ENCODE data around the gene UGT1A6. TPM values are rescaled to one million over a fixed set of nuclear protein-coding genes. Genes with fewer than 3 reads are reported as not detected.

UGT1A6 gene
- total and polyA plus RNA-seq, 2 experiments from 2014 or later = not detected

DNA sequence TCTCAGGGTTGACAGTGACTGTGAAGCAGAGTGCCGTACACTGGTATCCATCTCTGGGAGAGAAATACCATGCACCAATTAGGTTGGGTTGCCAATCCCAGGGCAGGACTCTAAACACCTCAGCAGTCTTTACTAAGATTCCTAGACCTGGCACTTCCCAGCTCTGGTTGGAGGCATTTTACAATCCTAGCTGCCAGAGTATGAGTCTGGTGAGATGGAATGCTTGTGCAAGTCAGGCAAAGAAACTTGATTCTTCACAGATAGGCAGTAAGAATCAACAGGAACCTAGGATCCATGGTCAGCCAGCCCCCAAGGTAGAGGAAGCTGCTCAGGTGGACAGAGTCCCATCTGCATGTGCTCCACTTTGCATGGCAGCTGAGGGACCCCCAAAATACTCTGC is 14.0 kb downstream of the UGT1A6 start:
- Histone ChIP-seq H3F3A (ENCODE audit: insufficient read depth) (no peaks in the 10 kb centered on the region), H3K4me2 (ENCODE audit: unreplicated experiment) (no peak overlapping the region), H3K9ac (no peak overlapping the region), H3K4me1 (ENCODE audit: insufficient read depth) (peaks cover 8% of the 10 kb centered on the region; the same call in 1 of the 2 replicates), H2AFZ (no peak overlapping the region), H3K9me3 (ENCODE audit: low read depth) (no peaks in the 10 kb centered on the region), H3K79me2 (ENCODE audit: insufficient read depth) (no peaks in the 10 kb centered on the region), H4K20me1 (ENCODE audit: insufficient read depth) (no peaks in the 10 kb centered on the region), H3K9me2 (ENCODE audit: insufficient read depth) (no peaks in the 10 kb centered on the region), H3K27ac (no peak overlapping the region), H3K27me3 (replicated peaks; ENCODE audit: insufficient read depth) (peaks cover 21% of the 10 kb centered on the region), H3K36me3 (ENCODE audit: low read depth) (no peaks in the 10 kb centered on the region), H3K4me3 (no peak overlapping the region)
- peak; percentile 65 for DNase-seq
- 16 to 26% methylated on average over 1 of the region's 1 CpG for WGBS, 2 experiments (ENCODE audit: low coverage in 1 of 2, low lambda C conversion rate in 2 of 2, missing lambda C conversion rate in 2 of 2)
- in situ Hi-C loops (cut with MboI) = no loop called here
- no peak for TF ChIP-seq EZH2 (IDR thresholded peaks at IDR 0.05; ENCODE audit: insufficient read depth, poor library complexity, severe bottlenecking)
- TF ChIP-seq EZH2phosphoT487 (IDR thresholded peaks at IDR 0.05; ENCODE audit: insufficient read depth, low read depth) = no peak

DNA sequence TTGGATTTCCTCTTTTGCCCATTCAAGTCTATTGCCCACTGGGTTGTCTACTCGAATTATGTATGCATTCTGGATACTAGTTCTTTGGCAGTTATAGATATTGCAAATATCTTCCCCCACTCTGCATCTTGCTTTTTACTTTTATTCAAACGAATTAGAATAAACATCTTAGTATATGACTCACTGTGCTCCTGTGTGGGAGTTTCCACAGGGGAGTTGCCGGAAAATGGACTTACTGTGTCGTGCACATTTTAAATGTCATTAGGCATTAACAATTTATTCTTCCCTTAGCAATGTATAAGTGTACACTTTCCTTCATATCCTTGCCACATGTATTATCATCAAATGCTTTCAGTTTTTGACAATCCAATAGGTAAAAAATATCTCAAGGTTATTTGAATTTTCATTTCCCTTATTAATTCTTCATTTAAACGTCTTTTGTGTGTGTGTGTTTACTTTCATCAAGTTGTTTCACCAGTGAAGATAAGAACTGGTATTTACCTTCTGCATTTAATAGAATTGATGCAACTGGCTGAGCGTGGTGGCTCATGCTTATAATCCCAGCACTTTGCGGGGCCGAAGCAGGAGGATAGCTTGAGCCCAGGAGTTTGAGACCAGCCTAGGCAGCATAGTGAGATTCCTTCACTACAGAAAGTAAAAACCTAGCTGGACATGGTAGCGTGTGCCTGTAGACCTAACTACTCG is 15.4 kb downstream of the UGT1A6 start:
- Histone ChIP-seq H3K4me1 (ENCODE audit: insufficient read depth) (peaks cover 8% of the 10 kb centered on the region; the same call in 1 of the 2 replicates), H3K36me3 (ENCODE audit: low read depth) (no peaks in the 10 kb centered on the region), H3K27me3 (replicated peaks; ENCODE audit: insufficient read depth) (peaks cover 35% of the 10 kb centered on the region), H3K4me3 (no peak overlapping the region), H3K79me2 (ENCODE audit: insufficient read depth) (no peaks in the 10 kb centered on the region), H3K9me3 (ENCODE audit: low read depth) (no peaks in the 10 kb centered on the region), H3K27ac (no peak overlapping the region), H3F3A (ENCODE audit: insufficient read depth) (no peaks in the 10 kb centered on the region), H3K4me2 (ENCODE audit: unreplicated experiment) (no peak overlapping the region), H2AFZ (no peak overlapping the region; the same call in 1 of the 2 replicates), H3K9me2 (ENCODE audit: insufficient read depth) (no peaks in the 10 kb centered on the region), H3K9ac (no peak overlapping the region), H4K20me1 (ENCODE audit: insufficient read depth) (no peaks in the 10 kb centered on the region)
- peak; percentile 50 for DNase-seq
- 45 to 52% methylated on average over 10 of the region's 10 CpGs for WGBS, 2 experiments (ENCODE audit: low coverage in 1 of 2, low lambda C conversion rate in 2 of 2, missing lambda C conversion rate in 2 of 2)
- in situ Hi-C loops (cut with MboI) = no loop called here
- no peak for TF ChIP-seq EZH2 (IDR thresholded peaks at IDR 0.05; ENCODE audit: insufficient read depth, poor library complexity, severe bottlenecking)
- TF ChIP-seq EZH2phosphoT487 (IDR thresholded peaks at IDR 0.05; ENCODE audit: insufficient read depth, low read depth) = no peak

DNA sequence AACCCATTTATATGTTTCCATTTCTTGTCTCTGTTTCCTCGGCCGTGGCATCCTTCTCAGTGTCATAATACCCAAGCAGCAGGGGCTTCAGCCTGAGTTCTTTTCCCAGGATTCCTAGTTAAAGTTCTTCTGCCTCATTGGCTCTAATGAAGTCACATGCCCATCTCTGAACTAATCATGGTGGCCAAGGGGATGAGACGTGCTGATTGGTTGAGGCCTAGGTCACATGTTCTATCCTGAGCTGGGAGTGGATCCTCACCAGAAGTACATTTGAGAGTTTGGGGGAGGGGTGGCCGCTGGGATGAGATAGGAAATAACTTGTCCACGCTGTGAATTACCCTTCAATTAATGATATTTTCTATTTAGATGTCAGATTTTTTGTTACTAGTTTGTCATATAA is 16.3 kb downstream of the UGT1A6 start:
- H2AFZ ChIP-seq = no peak overlapping the region
- H3F3A ChIP-seq (ENCODE audit: insufficient read depth) = no peaks in the 10 kb centered on the region
- H3K9me2 ChIP-seq (ENCODE audit: insufficient read depth) = no peaks in the 10 kb centered on the region
- H3K4me3 ChIP-seq = no peak overlapping the region
- TF ChIP-seq EZH2 (IDR thresholded peaks at IDR 0.05; ENCODE audit: insufficient read depth, poor library complexity, severe bottlenecking) (no peak), EZH2phosphoT487 (IDR thresholded peaks at IDR 0.05; ENCODE audit: insufficient read depth, low read depth) (no peak)
- no peak overlapping the region for H3K9ac ChIP-seq
- 38 to 43% methylated on average over 5 of the region's 5 CpGs for WGBS, 2 experiments (ENCODE audit: low coverage in 1 of 2, low lambda C conversion rate in 2 of 2, missing lambda C conversion rate in 2 of 2)
- no peaks in the 10 kb centered on the region for H3K79me2 ChIP-seq (ENCODE audit: insufficient read depth)
- H3K27ac ChIP-seq = no peak overlapping the region
- no peaks in the 10 kb centered on the region for H3K9me3 ChIP-seq (ENCODE audit: low read depth)
- DNase-seq = no peak
- in situ Hi-C loops (cut with MboI) = no loop called here
- no peak overlapping the region for H3K4me2 ChIP-seq (ENCODE audit: unreplicated experiment)
- peaks cover 39% of the 10 kb centered on the region for H3K27me3 ChIP-seq (replicated peaks; ENCODE audit: insufficient read depth)
- peaks cover 8% of the 10 kb centered on the region; the same call in 1 of the 2 replicates for H3K4me1 ChIP-seq (ENCODE audit: insufficient read depth)
- no peaks in the 10 kb centered on the region for H3K36me3 ChIP-seq (ENCODE audit: low read depth)
- no peaks in the 10 kb centered on the region for H4K20me1 ChIP-seq (ENCODE audit: insufficient read depth)

DNA sequence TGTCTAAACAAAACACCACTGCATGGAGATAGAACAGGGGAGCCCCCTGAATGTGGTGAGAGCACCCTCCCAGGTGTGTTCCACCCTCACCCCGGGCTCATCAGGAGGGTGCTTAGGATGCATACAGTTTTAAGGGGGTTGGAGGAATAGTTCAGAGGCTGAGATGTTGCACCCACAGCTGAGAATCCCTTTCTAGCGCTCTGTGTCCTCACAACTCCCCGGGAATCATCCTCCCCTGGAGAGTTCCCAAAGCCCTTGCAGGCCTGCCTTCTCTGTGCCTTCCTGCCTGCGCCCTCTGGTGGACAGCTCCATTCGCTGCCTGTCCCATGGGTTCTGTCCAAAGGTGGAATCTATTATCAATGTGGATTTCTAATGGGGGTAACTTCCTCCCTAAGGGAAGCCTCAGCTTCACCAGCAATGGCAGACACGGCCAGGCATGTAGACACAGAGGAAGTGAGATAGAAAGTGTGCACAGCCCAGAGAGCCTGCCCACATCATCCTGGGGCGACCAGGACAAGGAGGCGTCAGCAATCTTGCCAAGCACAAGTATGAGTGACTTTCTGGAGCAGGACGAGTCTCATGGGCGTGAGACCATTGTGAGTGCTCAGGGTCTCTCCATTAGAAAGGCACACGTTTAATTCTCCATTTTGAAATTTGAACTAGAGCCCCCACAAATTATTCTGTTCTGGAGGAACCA is 18.8 kb downstream of the UGT1A6 start:
- Histone ChIP-seq H3K9me2 (ENCODE audit: insufficient read depth) (no peaks in the 10 kb centered on the region), H3K9ac (no peak overlapping the region), H4K20me1 (ENCODE audit: insufficient read depth) (no peaks in the 10 kb centered on the region), H3K79me2 (ENCODE audit: insufficient read depth) (no peaks in the 10 kb centered on the region), H3K4me2 (ENCODE audit: unreplicated experiment) (no peak overlapping the region), H3K4me3 (no peak overlapping the region), H3K9me3 (ENCODE audit: low read depth) (no peaks in the 10 kb centered on the region), H3F3A (ENCODE audit: insufficient read depth) (no peaks in the 10 kb centered on the region), H2AFZ (no peak overlapping the region), H3K27me3 (replicated peaks; ENCODE audit: insufficient read depth) (peaks cover 61% of the 10 kb centered on the region), H3K36me3 (ENCODE audit: low read depth) (no peaks in the 10 kb centered on the region), H3K27ac (no peak overlapping the region), H3K4me1 (ENCODE audit: insufficient read depth) (peaks cover 8% of the 10 kb centered on the region; the same call in 1 of the 2 replicates)
- in situ Hi-C loops (cut with MboI) = loop anchor here (10.0 kb wide), 1 partner anchor 257 kb away; no protein-coding TSS in a partner anchor
- TF ChIP-seq EZH2 (IDR thresholded peaks at IDR 0.05; ENCODE audit: insufficient read depth, poor library complexity, severe bottlenecking) (no peak), EZH2phosphoT487 (IDR thresholded peaks at IDR 0.05; ENCODE audit: insufficient read depth, low read depth) (no peak)
- DNase-seq = peak; percentile 88
- 18 to 19% methylated on average over 11 of the region's 11 CpGs for WGBS, 2 experiments (ENCODE audit: low coverage in 1 of 2, low lambda C conversion rate in 2 of 2, missing lambda C conversion rate in 2 of 2)

All from GM23248 (cell line).